K562 (cell line): ENCODE measurements around the gene TBC1D2B. TPM values are rescaled to one million over a fixed set of nuclear protein-coding genes. Genes with fewer than 3 reads are reported as not detected.

Experiments used
- ATAC-seq: fragments of 200-7000 bp; cut with Tn5 transposase; 3 replicates; pipeline ENCODE4 v1.9.1; 2020; ENCODE audit warnings: moderate library complexity
- BruUV-seq: library from RNA; stranded (reverse); fragments of 400-500 nt; replicated peaks from 2 replicates; lab custom pipeline; 2021; lab: Mats Ljungman, UMichigan
- CTCF ChIA-PET: fragments of 300-600 bp; formaldehyde crosslinking; extraction: SDS; loops from one replicate; lab custom pipeline; 2021; ENCODE audit warnings: low intra/inter-chr PET ratio; lab: Yijun Ruan, JAX
- POLR2A ChIA-PET: fragments of 300-600, 350-650 bp; sonication (Branson Sonifier 250); formaldehyde crosslinking; extraction: SDS; loops from one replicate; lab custom pipeline; 2021; ENCODE audit warnings: antibody characterized with exemption, inconsistent platforms; lab: Yijun Ruan, JAX
- DNase-seq, 4 experiments: peaks; one replicate each; pipeline versions ENCODE4 v3.0.0 to v3.0.0-alpha.2; 2011 to 2018; ENCODE audit warnings: low spot score in 3 of 4, mixed read lengths in 3 of 4; ENCODE audit errors: extremely low read depth in 1 of 4
- FAIRE-seq: peaks from 2 replicates; lab custom pipeline; 2011; peaks lifted over from hg19 to GRCh38; lab: Jason Lieb, UNC
- H2AFZ ChIP-seq: 2 replicates; pipeline ENCODE4 v1.6.0; 2011; ENCODE audit warnings: low read depth, low read length, control low read depth, inconsistent platforms
- H3K27ac ChIP-seq: fragments of 200-600 bp; 3 replicates; pipeline ENCODE4 v1.8.0; 2011; ENCODE audit warnings: low read depth, mild to moderate bottlenecking, control low read depth, inconsistent platforms, low read length, moderate library complexity, mixed read lengths; ENCODE audit errors: extremely low read depth
- H3K27me3 ChIP-seq, 2 experiments: fragments of 300-600 bp in 1 of 2; 2 replicates in 1 of 2; 3 replicates in 1 of 2; pipeline versions ENCODE4 v1.6.0 to v1.8.0; 2011; ENCODE audit warnings: inconsistent platforms in 2 of 2, low read length in 2 of 2, mild to moderate bottlenecking in 1 of 2, mixed read lengths in 1 of 2, moderate library complexity in 1 of 2; ENCODE audit not compliant: control insufficient read depth in 2 of 2, insufficient read depth in 2 of 2
- H3K36me3 ChIP-seq: fragments of 300-600 bp; 3 replicates; pipeline ENCODE4 v1.8.0; 2011; ENCODE audit warnings: mild to moderate bottlenecking, low read length, inconsistent platforms; ENCODE audit not compliant: control insufficient read depth, insufficient read depth
- H3K4me1 ChIP-seq, 2 experiments: fragments of 200-600 bp in 1 of 2; replicated peaks in 1 of 2; 2 replicates in 1 of 2; 3 replicates in 1 of 2; pipeline versions ENCODE4 v1.5.1 to v1.8.0; 2011; ENCODE audit warnings: inconsistent platforms in 2 of 2, low read length in 2 of 2, mild to moderate bottlenecking in 1 of 2, mixed read lengths in 1 of 2, moderate library complexity in 1 of 2; ENCODE audit not compliant: control insufficient read depth in 2 of 2, insufficient read depth in 2 of 2
- H3K4me2 ChIP-seq: 2 replicates; pipeline ENCODE4 v1.6.1; 2011; ENCODE audit warnings: low read length, control low read depth, inconsistent platforms, mixed read lengths; ENCODE audit not compliant: insufficient read depth
- H3K4me3 ChIP-seq: fragments of 200-600 bp; sonication (generic), shearing (Covaris generic); 2 replicates; pipeline ENCODE4 v1.5.1; 2016; ENCODE audit warnings: control low read depth, inconsistent platforms
- H3K79me2 ChIP-seq: fragments of 200-600 bp; 3 replicates; pipeline ENCODE4 v1.8.0; 2011; ENCODE audit warnings: low read length, inconsistent platforms; ENCODE audit not compliant: control insufficient read depth, insufficient read depth
- H3K9ac ChIP-seq, 2 experiments: 2 replicates each; pipeline versions ENCODE4 v1.6.0 to v1.6.1; 2011; ENCODE audit warnings: low read depth in 2 of 2, low read length in 2 of 2, control low read depth in 1 of 2, inconsistent platforms in 1 of 2, mild to moderate bottlenecking in 1 of 2, mixed read lengths in 1 of 2; ENCODE audit not compliant: insufficient read depth in 1 of 2
- H3K9me1 ChIP-seq: one replicate; pipeline ENCODE4 v1.6.0; 2011; ENCODE audit warnings: inconsistent platforms, mild to moderate bottlenecking, low read length, moderate library complexity; ENCODE audit not compliant: control insufficient read depth, insufficient read depth
- H3K9me3 ChIP-seq: replicated peaks from 2 replicates; pipeline ENCODE4 v1.5.1; 2011; ENCODE audit warnings: low read depth, low read length, inconsistent platforms; ENCODE audit not compliant: control insufficient read depth, insufficient read depth
- H4K20me1 ChIP-seq: replicated peaks from 2 replicates; pipeline ENCODE4 v1.6.1; 2011; ENCODE audit warnings: low read length, inconsistent platforms, mixed read lengths; ENCODE audit not compliant: control insufficient read depth, insufficient read depth
- DNMT1 ChIP-seq: fragments of 450-650 bp; IDR thresholded peaks from 2 replicates; pipeline ENCODE4 v1.6.1; 2016; ENCODE audit warnings: antibody characterized with exemption, mild to moderate bottlenecking
- HCFC1 ChIP-seq: IDR thresholded peaks from 2 replicates; pipeline ENCODE4 v1.6.1; 2012; ENCODE audit warnings: low read depth, low read length, improper control_type of control experiment
- IFI16 ChIP-seq: fragments of 250-450 bp; sonication (Bioruptor Pico); IDR thresholded peaks from 2 replicates; pipeline ENCODE4 v2.1.2; 2022; ENCODE audit warnings: mild to moderate bottlenecking, inconsistent platforms
- JUNB ChIP-seq: fragments of 450-650 bp; formaldehyde crosslinking; conservative IDR thresholded peaks from 2 replicates; pipeline ENCODE4 v1.4.0; 2020; ENCODE audit warnings: mild to moderate bottlenecking
- NCOR1 ChIP-seq: fragments of 450-650 bp; IDR thresholded peaks from 2 replicates; pipeline ENCODE4 v1.6.1; 2016; ENCODE audit warnings: mild to moderate bottlenecking, moderate library complexity
- OTX1 ChIP-seq: fragments of 450-650 bp; formaldehyde crosslinking; IDR thresholded peaks from 2 replicates; pipeline ENCODE4 v1.4.0; 2022; ENCODE audit warnings: mild to moderate bottlenecking
- PTTG1 ChIP-seq: fragments of 450-650 bp; IDR thresholded peaks from 2 replicates; pipeline ENCODE4 v1.6.1; 2016; ENCODE audit warnings: low read depth, mild to moderate bottlenecking, missing genetic modification characterization, missing compliant biosample characterization
- RUNX1 ChIP-seq: sonication (generic); IDR thresholded peaks from 2 replicates; pipeline ENCODE4 v1.6.1; 2016; ENCODE audit warnings: antibody characterized with exemption, low read depth
- ZNF174 ChIP-seq: fragments of 250-450 bp; sonication (Bioruptor Pico); IDR thresholded peaks from 2 replicates; pipeline ENCODE4 v1.4.0; 2020; ENCODE audit warnings: mild to moderate bottlenecking
- WGBS: fragments of 100-300 bp; shearing (Covaris generic); methylation state at CpG from one replicate; pipeline ENCODE4 v1.1.6; 2016; ENCODE audit warnings: low coverage, mixed read lengths; ENCODE audit not compliant: insufficient coverage; ENCODE audit errors: missing lambda C conversion rate; 5-methylcytosine and 5-hydroxymethylcytosine counted together
- in situ Hi-C: fragments of 300-500 bp; cut with MboI; formaldehyde crosslinking; loops from 4 replicates; pipeline ENCODE4 v1.15.0; 2018; ENCODE audit warnings: inconsistent platforms, mixed read lengths
- intact Hi-C: fragments of 100-400 bp; cut with micrococcal nuclease; formaldehyde crosslinking; loops from 2 replicates; pipeline ENCODE4 v1.14.2; 2022
- polyA plus RNA-seq, 8 experiments: library from polyadenylated mRNA; depleted of rRNA in 4 of 8; stranded (reverse) in 5 of 8; unstranded in 3 of 8; fragments of >200 nt; fragmentation: Nextera tagmentation in 2 of 8; fragmentation: Illumina TruSeq in 1 of 8; extraction: Ambion mirVana in 2 of 8; extraction: Trizol in 1 of 8; gene quantifications; 2 replicates each; pipeline versions ENCODE4 v1.2.1 to v1.2.3, GENCODE V29; 2011 to 2014; ENCODE audit warnings: inconsistent platforms in 1 of 8, missing spikeins in 1 of 8
- total RNA-seq, 7 experiments: library from RNA; depleted of rRNA in 6 of 7; stranded (reverse); fragments of >200 nt in 6 of 7; fragmentation: Illumina TruSeq in 2 of 7; extraction: Trizol in 2 of 7; gene quantifications; 2 replicates each; pipeline versions ENCODE4 v1.2.1 to v1.2.3, GENCODE V29; 2011 to 2021; ENCODE audit warnings: low replicate concordance in 1 of 7

TBC1D2B gene
- total and polyA plus RNA-seq, 9 of the 15 experiments (the other 6 are each of a cell fraction or from before 2014, with no cell fraction given), result 0.15 to 16.3 (median 8.9) TPM

DNA sequence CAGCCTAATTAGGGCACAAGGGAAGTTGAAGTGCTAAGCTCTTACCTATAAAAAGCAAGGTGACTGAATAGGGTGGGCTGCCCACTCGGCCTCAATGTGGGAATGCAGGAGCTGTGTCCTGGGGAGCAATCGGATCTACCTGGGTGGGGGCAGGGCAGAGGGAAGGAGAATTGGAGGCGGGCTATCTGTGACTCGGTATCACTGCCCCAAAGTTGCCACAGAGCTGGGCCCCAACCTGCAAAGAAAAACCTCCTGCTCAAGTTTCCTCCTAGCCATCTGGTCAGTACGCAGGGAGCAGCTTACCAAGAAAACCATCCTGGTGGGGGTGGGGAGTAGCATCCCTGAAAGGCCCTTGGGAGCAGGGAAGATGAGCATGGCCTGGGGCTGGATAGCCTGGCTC lies 43.0 kb upstream of the TBC1D2B start:
- TF ChIP-seq HCFC1 (no peak), NCOR1 (no peak)
- FAIRE-seq, result no peak
- no peak for ATAC-seq
- H3K4me3 ChIP-seq, result no peak overlapping the region
- no peaks in the 10 kb centered on the region for H3K9me1 ChIP-seq
- intact Hi-C loops, result no loop called here
- no peaks in the 10 kb centered on the region for H3K9me3 ChIP-seq
- H3K9ac ChIP-seq, result no peak overlapping the region; a peak in 1 of 4 replicates
- H3K27me3 ChIP-seq, result no peaks in the 10 kb centered on the region
- no peak for DNase-seq
- WGBS, result 46% methylated on average over 5 of the region's 5 CpGs
- H2AFZ ChIP-seq, result no peak overlapping the region
- in situ Hi-C loops, result no loop called here
- H3K4me2 ChIP-seq, result no peak overlapping the region
- H3K4me1 ChIP-seq, result no peaks in the 10 kb centered on the region; a peak in 1 of 5 replicates
- H3K79me2 ChIP-seq, result no peaks in the 10 kb centered on the region
- peaks cover 5% of the 10 kb centered on the region; the same call in 1 of the 2 replicates for H4K20me1 ChIP-seq
- H3K27ac ChIP-seq, result no peak overlapping the region
- CTCF ChIA-PET, result no interaction called here
- no TSS peak for BruUV-seq
- H3K36me3 ChIP-seq, result no peaks in the 10 kb centered on the region
- POLR2A ChIA-PET, result interaction anchor here (0.7 to 1.2 kb wide), 2 partner anchors 11 to 135 kb away, joined by 3 to 4 read pairs; partner anchors contain the start of gene CIB2

DNA sequence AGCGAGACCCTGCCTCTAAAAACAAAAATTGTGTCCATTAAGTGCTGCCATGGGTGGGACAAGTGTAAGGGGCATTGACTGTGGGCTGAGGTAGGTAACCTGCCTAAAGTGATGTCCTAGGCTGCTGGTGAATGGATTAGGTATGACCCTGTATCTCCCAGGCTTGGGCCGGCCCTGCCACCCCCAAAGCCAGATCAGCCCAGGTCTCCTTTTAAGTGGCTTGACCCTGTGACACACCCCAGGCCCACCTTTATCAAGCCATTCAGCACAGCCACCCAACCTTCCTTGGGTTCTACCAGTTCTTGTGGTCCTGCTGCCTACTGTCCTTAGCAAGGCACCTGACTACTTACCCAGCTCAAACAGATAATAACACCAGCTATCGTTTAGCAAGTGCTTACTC lies 35.0 kb upstream of the TBC1D2B start:
- 6% methylated on average over 3 of the region's 3 CpGs for WGBS
- DNase-seq (no peak), ATAC-seq (no peak), FAIRE-seq (no peak)
- Histone ChIP-seq H3K9me3 (no peaks in the 10 kb centered on the region), H3K27ac (no peak overlapping the region), H3K4me1 (0 out of 5 replicates have a peak, but pooled peaks cover 0 to 3% of the 10 kb centered on the region in 2 experiments), H3K79me2 (no peaks in the 10 kb centered on the region), H3K9ac (no peak overlapping the region), H3K4me2 (no peak overlapping the region), H2AFZ (no peak overlapping the region), H3K4me3 (no peak overlapping the region), H3K27me3 (no peaks in the 10 kb centered on the region), H4K20me1 (peaks cover 7% of the 10 kb centered on the region; the same call in 1 of the 2 replicates), H3K9me1 (no peaks in the 10 kb centered on the region), H3K36me3 (no peaks in the 10 kb centered on the region)
- ChIA-PET POLR2A (interaction anchor here (0.6 to 1.0 kb wide), 6 partner anchors 15 to 756 kb away, joined by 3 to 6 read pairs (median 4); no protein-coding TSS in a partner anchor), CTCF (interaction anchor here (0.6 to 2.7 kb wide), 9 partner anchors 18 to 860 kb away, joined by 3 to 54 read pairs (median 4); no protein-coding TSS in a partner anchor)
- in situ Hi-C loops, result loop anchor here (5.0 kb wide), 3 partner anchors 85 to 150 kb away; no protein-coding TSS in a partner anchor
- TF ChIP-seq JUNB, result no peak
- no peak for TF ChIP-seq RUNX1
- no peak for TF ChIP-seq ZNF174 (CRISPR knock-in tag)
- no peak for TF ChIP-seq OTX1
- no peak for TF ChIP-seq PTTG1 (tag)
- no peak for TF ChIP-seq IFI16
- no peak for TF ChIP-seq DNMT1
- intact Hi-C loops, result no loop called here
- no TSS peak for BruUV-seq
